Cardiac ventricle fibroblast (primary cell): ENCODE results near the gene UFSP1. TPM values are rescaled to one million over a fixed set of nuclear protein-coding genes. Genes with fewer than 3 reads are reported as not detected.

Source experiments
- total RNA-seq: library from RNA; depleted of rRNA; stranded (reverse); fragments of >200 nt; gene quantifications from 2 replicates; pipeline ENCODE4 v1.2.3, GENCODE V29; 2015

UFSP1 gene
- 2.5 and 7.7 TPM in 2 replicates for total RNA-seq

GRCh38 chr7:100888988-100889750 is at the start of gene UFSP1:
Gene UFSP1, minus strand, starts transcription at chr7:100889715. Its CDS starts 444 bp downstream, at chr7:100889271.

DNA sequence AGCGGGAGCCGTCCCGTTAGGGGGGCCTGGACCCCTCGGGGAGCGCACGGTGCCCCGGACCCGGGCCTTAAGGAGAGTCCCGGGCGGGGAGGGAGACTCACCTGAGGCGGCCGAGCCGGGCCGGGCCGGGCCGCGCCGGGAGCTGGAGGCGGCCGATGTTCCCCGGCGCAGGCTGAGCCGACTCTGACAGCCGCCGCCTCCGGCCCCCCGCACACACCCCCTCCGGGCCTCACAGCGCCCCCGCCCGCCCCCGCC is 6.1 kb upstream of the UFSP1 start, which contains the start of gene ACHE:
Gene ACHE, minus strand, starts transcription at position 188 of the 255 bp plus-strand sequence. CDS start 1,656 bp downstream, outside the sequence.

GRCh38 chr7:100874577-100875355 is 14.7 kb downstream of the UFSP1 start, which contains the start of gene SRRT:
Gene SRRT, plus strand, starts transcription at chr7:100875103. Its CDS starts 488 bp downstream, at chr7:100875591.

GRCh38 chr7:100867040-100867775 is 22.3 kb downstream of the UFSP1 start, which contains the start of gene TRIP6:
Gene TRIP6, plus strand, starts transcription at chr7:100867387. Its CDS starts 111 bp downstream, at chr7:100867498.

GRCh38 chr7:100852048-100852872 is 37.3 kb downstream of the UFSP1 start, which contains the start of gene SLC12A9:
Gene SLC12A9, plus strand, starts transcription at chr7:100852713. Its CDS starts 1,485 bp downstream, at chr7:100854198.

Other genes with a start within 250 kb of the UFSP1 start
- 1.4 TPM in 1 of 2 replicates, not detected in the other for gene TFR2, start 248.2 kb downstream of the UFSP1 start, total RNA-seq
- not detected in 2 replicates for gene ACTL6B, start 233.3 kb downstream of the UFSP1 start, total RNA-seq
- 134 and 160 TPM in 2 replicates for gene GNB2, start 216.0 kb downstream of the UFSP1 start, total RNA-seq
- gene GIGYF1, start 195.5 kb downstream of the UFSP1 start, total RNA-seq, result 9.1 and 11.0 TPM in 2 replicates
- 22.4 and 26.2 TPM in 2 replicates for gene POP7, start 183.6 kb downstream of the UFSP1 start, total RNA-seq
- not detected in 2 replicates for gene EPO, start 169.2 kb downstream of the UFSP1 start, total RNA-seq
- not detected in 2 replicates for gene ZAN, start 156.1 kb downstream of the UFSP1 start, total RNA-seq
- gene EPHB4, start 62.2 kb downstream of the UFSP1 start, total RNA-seq, result 22.8 and 29.5 TPM in 2 replicates
- gene SLC12A9, start 37.0 kb downstream of the UFSP1 start, total RNA-seq, result 12.7 and 18.8 TPM in 2 replicates
- gene TRIP6, start 22.3 kb downstream of the UFSP1 start, total RNA-seq, result 84.1 and 115 TPM in 2 replicates
- 35.5 and 36.9 TPM in 2 replicates for gene SRRT, start 14.6 kb downstream of the UFSP1 start, total RNA-seq
- not detected in 2 replicates for gene ACHE, start 6.2 kb upstream of the UFSP1 start, total RNA-seq
- not detected in 2 replicates for gene MUC3A, start 59.8 kb upstream of the UFSP1 start, total RNA-seq
- 0.54 TPM in 1 of 2 replicates, not detected in the other for gene MUC12, start 79.8 kb upstream of the UFSP1 start, total RNA-seq
- not detected in 2 replicates for gene MUC17, start 130.4 kb upstream of the UFSP1 start, total RNA-seq
- 12.6 and 13.3 TPM in 2 replicates for gene TRIM56, start 195.8 kb upstream of the UFSP1 start, total RNA-seq
- gene SERPINE1, start 237.4 kb upstream of the UFSP1 start, total RNA-seq, result 408 and 426 TPM in 2 replicates